GM12875 (cell line): ENCODE results near the gene CCDC141.

ENCODE experiments used
- H3K4me3 ChIP-seq: one replicate; pipeline ENCODE4 v1.5.1; 2011; ENCODE audit warnings: low read depth, low read length, control low read depth
- CTCF ChIP-seq: IDR thresholded peaks from 2 replicates; pipeline ENCODE4 v1.5.1; 2011; ENCODE audit warnings: low read depth, mild to moderate bottlenecking, control low read depth, inconsistent platforms, low read length, moderate library complexity, borderline replicate concordance; ENCODE audit not compliant: insufficient read depth

Gene CCDC141

GRCh38 chr2:178882666-178883440, 167.1 kb downstream of the CCDC141 start:
- H3K4me3 ChIP-seq = no peak overlapping the region
- TF ChIP-seq CTCF = no peak

- no peak overlapping the region for H3K4me3 ChIP-seq
- TF ChIP-seq CTCF = no peak
Observed at GRCh38 chr2:178881075-178881474, 168.9 kb downstream of the CCDC141 start.

GRCh38 chr2:178880257-178880656, 169.7 kb downstream of the CCDC141 start:
- H3K4me3 ChIP-seq = no peak overlapping the region
- TF ChIP-seq CTCF = no peak

- no peak overlapping the region for H3K4me3 ChIP-seq
- no peak for TF ChIP-seq CTCF
Observed at GRCh38 chr2:178877874-178878273, 172.1 kb downstream of the CCDC141 start.

- TF ChIP-seq CTCF = no peak
- H3K4me3 ChIP-seq = no peak overlapping the region
Observed at GRCh38 chr2:178874529-178875240, 175.3 kb downstream of the CCDC141 start.

- no peak for TF ChIP-seq CTCF
- H3K4me3 ChIP-seq = no peak overlapping the region
Observed at GRCh38 chr2:178873912-178874311, 176.0 kb downstream of the CCDC141 start.

- no peak overlapping the region for H3K4me3 ChIP-seq
- TF ChIP-seq CTCF = no peak
Observed at GRCh38 chr2:178871536-178871935, 178.4 kb downstream of the CCDC141 start.
